Activated CD8-positive, alpha-beta memory T cell treated with anti-CD3 and anti-CD28 coated beads, Interleukin-2, amount 50 U/mL, for 1 hour (primary cell): Measurements from ENCODE around the gene PNMA8C.
"Not testable (repeated sequence)": the region's sequence is repeated elsewhere in the genome, so short reads cannot be mapped to it uniquely, and the experiment has no call there.

Experiments used
- DNase-seq: peaks from one replicate; pipeline ENCODE4 v3.0.0-alpha.2; 2020; ENCODE audit errors: extremely low read depth

Gene PNMA8C

DNA sequence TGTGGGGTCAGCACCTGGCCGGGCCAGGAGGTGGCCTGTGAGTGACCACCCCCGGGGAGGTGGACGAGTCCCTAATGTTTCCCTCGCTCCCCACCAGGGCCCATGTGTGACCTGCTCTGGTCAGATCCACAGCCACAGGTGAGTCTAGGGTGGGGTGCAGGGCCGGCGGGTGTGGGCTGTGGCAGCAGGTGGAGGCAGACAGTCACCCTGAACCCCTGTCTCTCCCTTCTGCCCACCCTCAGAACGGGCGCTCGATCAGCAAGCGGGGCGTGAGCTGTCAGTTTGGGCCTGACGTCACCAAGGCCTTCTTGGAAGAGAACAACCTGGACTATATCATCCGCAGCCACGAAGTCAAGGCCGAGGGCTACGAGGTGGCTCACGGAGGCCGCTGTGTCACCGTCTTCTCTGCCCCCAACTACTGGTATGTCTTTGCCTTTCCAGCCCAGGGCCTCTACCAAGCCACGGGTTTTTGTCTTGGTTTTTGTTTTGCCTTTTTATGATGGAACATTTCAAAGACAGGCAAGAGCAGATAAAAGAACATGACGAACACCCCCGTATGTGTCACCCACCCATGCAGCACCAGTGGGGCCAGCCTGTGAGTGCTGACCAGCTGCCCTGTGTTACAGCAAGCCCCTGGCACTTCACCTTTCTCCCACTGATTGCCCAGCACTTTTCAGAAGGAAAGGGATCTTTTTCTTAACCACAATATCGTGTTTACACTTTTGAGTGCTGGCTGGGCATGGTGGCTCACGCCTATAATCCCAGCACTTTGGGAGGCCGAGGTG, 40.2 kb downstream of the PNMA8C start:
- DNase-seq: no peak

- DNase-seq: no peak
These were observed 41.0 kb downstream of the PNMA8C start for GRCh38 chr19:46387713-46388130.

DNA sequence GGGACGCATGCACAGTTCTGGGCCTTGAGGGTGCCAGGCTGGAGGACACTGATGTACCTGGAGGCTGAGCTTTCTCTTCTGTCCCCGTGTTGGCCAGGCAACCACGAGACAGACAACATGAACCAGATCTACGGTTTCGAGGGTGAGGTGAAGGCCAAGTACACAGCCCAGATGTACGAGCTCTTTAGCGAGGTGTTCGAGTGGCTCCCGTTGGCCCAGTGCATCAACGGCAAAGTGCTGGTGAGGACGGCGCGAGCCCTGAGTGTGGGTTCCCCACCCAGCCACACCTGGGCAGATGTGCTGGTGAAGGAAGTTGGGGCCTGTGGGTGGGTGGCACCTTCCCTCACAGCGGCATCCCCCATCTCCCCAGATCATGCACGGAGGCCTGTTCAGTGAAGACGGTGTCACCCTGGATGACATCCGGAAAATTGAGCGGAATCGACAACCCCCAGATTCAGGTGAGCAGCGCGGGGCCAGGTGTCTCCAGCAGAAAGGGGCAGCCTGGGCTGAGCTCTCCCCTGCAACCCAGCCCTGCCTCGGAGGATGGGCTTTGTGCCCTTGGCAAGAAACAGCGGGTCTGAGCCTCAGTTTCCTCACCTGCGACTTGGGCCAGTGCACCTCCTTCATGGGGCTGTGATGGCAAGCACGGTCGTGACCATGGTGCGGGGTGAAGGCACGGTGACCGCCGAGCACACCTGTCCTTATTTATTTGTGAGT, 41.6 kb downstream of the PNMA8C start:
- no peak for DNase-seq

GRCh38 chr19:46386151-46386550, 42.6 kb downstream of the PNMA8C start:
- no peak for DNase-seq

DNA sequence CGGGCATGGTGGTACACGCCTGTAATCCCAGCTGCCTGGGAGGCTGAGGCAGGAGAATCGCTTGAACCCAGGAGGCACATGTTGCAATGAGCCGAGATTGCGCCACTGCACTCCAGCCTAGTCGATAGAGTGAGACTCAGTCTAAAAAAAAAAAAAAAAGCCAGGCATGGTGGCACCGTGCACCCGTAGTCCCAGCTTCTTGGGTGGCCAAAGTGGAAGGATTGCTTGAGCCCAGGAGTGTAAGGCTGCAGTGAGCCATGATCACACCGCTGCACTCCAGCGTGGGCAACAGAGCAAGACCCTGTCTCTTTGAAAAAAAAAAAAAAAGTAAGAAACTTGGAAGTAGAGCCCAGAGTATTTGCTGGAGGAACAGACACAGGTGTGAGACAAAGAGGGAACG, 43.1 kb downstream of the PNMA8C start:
- DNase-seq: no peak

- no peak for DNase-seq
These were observed 44.3 kb downstream of the PNMA8C start for GRCh38 chr19:46384396-46384795.

DNA sequence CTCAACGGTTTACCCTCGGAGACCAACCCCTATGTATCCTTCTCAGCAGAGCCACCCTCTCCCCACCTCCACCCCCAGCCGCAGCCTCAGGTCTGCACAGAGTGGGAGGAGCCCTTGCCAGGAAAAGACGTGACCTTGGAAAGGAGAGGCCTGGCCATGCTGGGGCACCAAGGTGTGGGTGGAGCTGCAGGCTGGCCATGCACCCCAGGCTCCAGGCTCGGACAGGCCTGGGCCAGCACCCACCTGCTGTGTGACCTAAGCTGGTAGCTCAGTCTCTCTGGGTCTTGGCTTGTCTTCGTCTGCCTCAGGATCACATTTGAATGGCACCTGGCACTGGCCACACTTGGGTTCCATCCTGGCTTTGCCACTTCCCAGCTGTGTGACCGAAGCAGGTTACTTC, 44.9 kb downstream of the PNMA8C start:
- DNase-seq: no peak

GRCh38 chr19:46383171-46383815, 45.4 kb downstream of the PNMA8C start:
- no peak for DNase-seq

GRCh38 chr19:46381756-46382345, 46.9 kb downstream of the PNMA8C start:
- no peak for DNase-seq

DNA sequence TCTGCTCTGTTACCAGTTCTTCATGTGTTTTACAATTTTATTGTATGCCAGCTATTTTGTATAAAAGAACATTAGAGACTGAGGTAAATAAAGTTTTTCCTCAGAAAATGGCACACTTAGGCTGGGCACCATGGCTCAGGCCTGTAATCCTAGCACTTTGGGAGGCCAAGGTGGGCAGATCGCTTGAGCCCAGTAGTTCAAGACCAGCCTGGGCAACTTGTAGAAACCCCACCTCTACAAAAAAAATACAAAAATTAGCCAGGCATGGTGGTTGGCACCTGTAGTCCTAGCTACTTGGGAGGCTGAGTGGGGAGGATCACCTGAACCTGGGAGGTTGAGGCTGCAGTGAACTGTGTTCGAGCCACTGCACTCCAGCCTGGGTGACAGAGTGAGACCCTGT, 47.4 kb downstream of the PNMA8C start:
- no peak for DNase-seq

- DNase-seq: no peak
These were observed 48.0 kb downstream of the PNMA8C start for GRCh38 chr19:46380690-46381089.

DNA sequence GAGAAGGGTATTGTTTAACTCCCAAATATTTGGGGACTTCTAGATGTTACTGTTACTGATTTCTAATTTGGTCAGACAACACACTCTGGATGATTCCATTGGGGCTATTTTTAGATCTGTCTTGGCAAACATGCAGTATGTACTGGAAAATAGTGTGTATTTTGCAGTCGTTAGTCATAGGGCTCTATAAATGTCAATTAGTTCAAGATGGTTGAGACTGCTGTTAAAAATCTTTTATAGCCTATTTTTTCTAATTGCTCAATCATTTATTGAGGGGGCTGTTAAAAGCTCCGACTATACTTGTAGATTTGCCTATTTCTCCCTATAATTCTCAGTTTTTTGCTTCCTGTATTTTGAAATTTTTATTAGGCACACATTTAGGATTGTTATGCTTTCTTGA, 50.5 kb downstream of the PNMA8C start:
- DNase-seq: no peak

DNA sequence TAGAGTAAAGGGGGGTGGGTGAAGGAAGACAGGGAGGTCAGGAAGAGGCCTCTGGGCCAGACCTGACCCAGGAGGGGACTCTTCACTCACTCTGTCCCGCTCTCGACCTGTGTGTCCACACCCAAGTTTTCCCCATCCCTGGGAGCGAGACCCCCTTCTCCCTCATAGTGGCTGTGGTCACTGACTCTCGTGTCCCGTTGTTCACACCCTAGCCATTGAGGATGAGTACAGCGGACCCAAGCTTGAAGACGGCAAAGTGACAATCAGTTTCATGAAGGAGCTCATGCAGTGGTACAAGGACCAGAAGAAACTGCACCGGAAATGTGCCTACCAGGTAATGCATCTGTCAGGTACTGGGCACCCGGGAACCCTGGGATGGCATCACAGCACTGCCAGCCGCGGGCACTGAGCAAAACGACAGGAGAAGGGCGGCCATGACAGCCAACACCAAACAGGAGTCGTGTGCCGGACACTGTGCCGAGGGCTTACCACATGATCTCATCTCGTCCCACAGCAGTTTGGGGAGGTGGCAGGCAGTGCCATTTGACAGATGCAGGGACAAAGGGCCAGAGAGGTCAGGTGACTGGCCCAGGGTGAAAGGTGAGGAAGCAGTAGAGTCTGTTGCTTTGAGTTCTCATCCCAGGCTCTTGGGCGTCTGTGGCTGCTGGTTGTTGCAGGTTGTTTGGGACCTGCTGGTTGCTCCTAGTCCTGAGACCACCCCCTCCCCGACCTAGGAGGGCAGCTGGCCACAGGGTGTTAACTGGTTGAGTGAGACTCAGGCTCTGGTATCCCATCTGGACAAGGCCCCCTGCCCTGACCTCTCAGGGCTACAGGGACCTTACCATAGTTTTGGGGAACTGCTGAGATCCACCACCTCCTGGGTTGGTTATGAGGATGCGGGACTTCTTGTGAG, 52.2 kb downstream of the PNMA8C start:
- DNase-seq: no peak

DNA sequence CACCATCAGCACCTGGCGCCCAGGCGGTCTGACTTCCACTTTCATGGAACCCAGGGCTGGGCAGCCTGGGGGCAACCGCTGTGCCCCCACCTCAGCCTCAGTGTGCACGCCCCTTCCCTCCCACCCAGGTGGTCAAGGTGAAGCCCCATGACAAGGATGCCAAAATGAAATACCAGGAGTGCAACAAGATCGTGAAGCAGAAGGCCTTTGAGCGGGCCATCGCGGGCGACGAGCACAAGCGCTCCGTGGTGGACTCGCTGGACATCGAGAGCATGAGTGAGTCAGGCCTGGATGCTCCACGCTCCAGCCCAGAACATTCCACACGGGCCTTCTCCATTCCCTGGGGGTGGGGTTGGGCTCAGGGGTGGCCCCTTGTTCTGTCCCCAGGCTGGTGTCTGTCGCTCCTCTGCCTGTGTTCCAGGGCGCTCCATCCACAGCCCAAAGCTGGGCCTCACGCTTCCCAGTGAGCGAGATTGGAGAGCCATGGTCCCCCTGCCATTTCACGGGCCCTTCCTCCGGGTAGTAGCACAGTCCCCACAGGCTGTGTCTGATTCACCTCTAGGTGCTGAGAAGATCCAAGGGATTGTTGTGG, 53.2 kb downstream of the PNMA8C start:
- DNase-seq: not testable (repeated sequence)
